ENCODE results near the gene ERFE.

- TF ChIP-seq CTCF (IDR thresholded peaks at IDR 0.05): no peak
- TF ChIP-seq POLR2A (IDR thresholded peaks at IDR 0.05): no peak
Measured at GRCh38 chr2:238174701-238175100, 15.9 kb downstream of the ERFE start.
